IPS-18a (cell line): ENCODE results near the gene NRARP.

Experiments
- H3K27ac ChIP-seq: one replicate; pipeline ENCODE4 v1.5.1; 2013; ENCODE audit warnings: low read length
- H3K27me3 ChIP-seq: one replicate; pipeline ENCODE4 v1.6.1; 2013; ENCODE audit warnings: mild to moderate bottlenecking, low read length; ENCODE audit not compliant: control insufficient read depth, insufficient read depth
- H3K36me3 ChIP-seq: one replicate; pipeline ENCODE4 v1.6.1; 2013; ENCODE audit warnings: low read depth, low read length; ENCODE audit not compliant: control insufficient read depth
- H3K4me1 ChIP-seq: one replicate; pipeline ENCODE4 v1.6.1; 2013; ENCODE audit warnings: low read depth, low read length; ENCODE audit not compliant: control insufficient read depth
- H3K4me3 ChIP-seq: one replicate; pipeline ENCODE4 v1.5.1; 2013; ENCODE audit warnings: low read length
- H3K9ac ChIP-seq: one replicate; pipeline ENCODE4 v1.6.1; 2013; ENCODE audit warnings: mild to moderate bottlenecking, low read length, moderate library complexity
- H3K9me3 ChIP-seq: one replicate; pipeline ENCODE4 v1.6.1; 2013; ENCODE audit warnings: low read depth, low read length; ENCODE audit not compliant: control insufficient read depth

NRARP gene

GRCh38 chr9:137299938-137300337 is 2.1 kb downstream of the NRARP start:
- Histone ChIP-seq H3K27ac (no peak overlapping the region), H3K4me1 (peaks cover 37% of the 10 kb centered on the region), H3K36me3 (no peaks in the 10 kb centered on the region), H3K4me3 (peak overlapping the region; percentile 61), H3K27me3 (peaks cover 49% of the 10 kb centered on the region), H3K9ac (peak overlapping the region; percentile 46), H3K9me3 (no peaks in the 10 kb centered on the region)

DNA sequence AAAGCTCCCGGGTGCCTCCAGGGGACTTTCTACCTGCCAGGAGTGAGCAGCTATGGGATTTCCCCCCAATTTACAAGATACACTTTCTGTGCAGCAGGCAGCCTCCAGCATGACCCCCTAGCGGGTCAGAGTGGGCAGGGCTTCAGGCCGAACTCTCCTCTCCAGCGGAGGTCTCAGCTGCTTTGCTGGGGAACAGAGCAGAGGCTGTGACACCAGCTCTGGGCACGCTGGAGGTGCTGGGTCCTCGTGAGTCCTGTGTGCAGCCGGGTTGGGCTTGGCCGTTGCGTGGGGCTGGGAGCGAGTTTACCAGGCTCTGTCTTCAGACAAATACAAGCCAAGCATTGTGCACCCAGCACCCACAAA is 2.9 kb downstream of the NRARP start:
- Histone ChIP-seq H3K4me1 (peaks cover 37% of the 10 kb centered on the region), H3K9me3 (no peaks in the 10 kb centered on the region), H3K27me3 (peaks cover 56% of the 10 kb centered on the region), H3K36me3 (no peaks in the 10 kb centered on the region), H3K4me3 (peak overlapping the region; percentile 61), H3K9ac (no peak overlapping the region), H3K27ac (no peak overlapping the region)

GRCh38 chr9:137298401-137299202 is 3.5 kb downstream of the NRARP start:
- Histone ChIP-seq H3K27me3 (peaks cover 57% of the 10 kb centered on the region), H3K9ac (peak overlapping the region; percentile 17), H3K4me3 (peak overlapping the region; percentile 61), H3K27ac (no peak overlapping the region), H3K9me3 (no peaks in the 10 kb centered on the region), H3K4me1 (peaks cover 36% of the 10 kb centered on the region), H3K36me3 (no peaks in the 10 kb centered on the region)

GRCh38 chr9:137297966-137298365 is 4.1 kb downstream of the NRARP start:
- Histone ChIP-seq H3K4me3 (peak overlapping the region; percentile 61), H3K9me3 (no peaks in the 10 kb centered on the region), H3K27me3 (peaks cover 57% of the 10 kb centered on the region), H3K36me3 (no peaks in the 10 kb centered on the region), H3K9ac (peak overlapping the region; percentile 17), H3K27ac (no peak overlapping the region), H3K4me1 (peaks cover 30% of the 10 kb centered on the region)

- Histone ChIP-seq H3K9me3 (no peaks in the 10 kb centered on the region), H3K9ac (no peak overlapping the region), H3K4me3 (peak overlapping the region; percentile 52), H3K27me3 (peaks cover 53% of the 10 kb centered on the region), H3K27ac (no peak overlapping the region), H3K4me1 (peaks cover 28% of the 10 kb centered on the region), H3K36me3 (no peaks in the 10 kb centered on the region)
Measured at GRCh38 chr9:137296670-137297664, 5.1 kb downstream of the NRARP start.

GRCh38 chr9:137295849-137296669 is 6.0 kb downstream of the NRARP start:
- Histone ChIP-seq H3K36me3 (no peaks in the 10 kb centered on the region), H3K27me3 (peaks cover 53% of the 10 kb centered on the region), H3K4me3 (peak overlapping the region; percentile 52), H3K4me1 (peaks cover 28% of the 10 kb centered on the region), H3K9ac (no peak overlapping the region), H3K9me3 (no peaks in the 10 kb centered on the region), H3K27ac (no peak overlapping the region)

DNA sequence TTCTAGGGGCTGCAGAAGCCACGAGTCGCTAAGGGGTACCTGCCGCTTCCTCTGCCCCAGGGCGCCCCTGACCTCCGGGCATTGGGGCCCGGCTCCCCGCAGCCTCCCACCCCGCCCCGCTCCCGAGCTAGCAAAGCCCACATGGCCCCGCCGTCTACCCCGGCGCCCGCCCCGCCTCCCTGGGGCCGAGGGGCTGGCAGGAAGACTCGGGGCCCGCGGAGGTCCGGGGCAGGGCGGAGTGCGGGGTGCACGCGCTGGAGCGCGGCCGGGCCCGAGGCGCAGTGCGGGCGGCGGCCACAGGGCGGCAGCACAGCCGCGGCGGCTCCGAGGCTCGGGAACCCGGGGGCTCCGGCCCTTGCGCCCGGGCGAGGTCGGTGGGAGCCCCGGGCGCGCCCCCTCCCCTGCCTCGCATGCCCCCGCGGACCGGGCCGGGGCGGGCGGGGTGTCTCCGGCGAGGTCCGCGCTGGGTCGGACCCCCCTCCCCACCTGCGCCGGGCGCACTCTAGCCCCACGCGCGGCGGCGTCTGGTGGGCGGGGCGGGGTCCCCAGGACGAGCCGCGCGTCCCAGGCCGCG is 6.7 kb downstream of the NRARP start:
- Histone ChIP-seq H3K9me3 (no peaks in the 10 kb centered on the region), H3K27me3 (peaks cover 53% of the 10 kb centered on the region), H3K27ac (no peak overlapping the region), H3K4me3 (peak overlapping the region; percentile 31), H3K36me3 (no peaks in the 10 kb centered on the region), H3K9ac (no peak overlapping the region), H3K4me1 (peaks cover 28% of the 10 kb centered on the region)

- no peak overlapping the region for H3K27ac ChIP-seq
- H3K9ac ChIP-seq = no peak overlapping the region
- H3K4me1 ChIP-seq = peaks cover 26% of the 10 kb centered on the region
- H3K36me3 ChIP-seq = no peaks in the 10 kb centered on the region
- no peaks in the 10 kb centered on the region for H3K9me3 ChIP-seq
- peaks cover 53% of the 10 kb centered on the region for H3K27me3 ChIP-seq
- peak overlapping the region; percentile 31 for H3K4me3 ChIP-seq
Measured at GRCh38 chr9:137294681-137295237, 7.3 kb downstream of the NRARP start.

- peaks cover 53% of the 10 kb centered on the region for H3K27me3 ChIP-seq
- H3K4me1 ChIP-seq = peaks cover 24% of the 10 kb centered on the region
- no peaks in the 10 kb centered on the region for H3K36me3 ChIP-seq
- no peaks in the 10 kb centered on the region for H3K9me3 ChIP-seq
- H3K4me3 ChIP-seq = no peak overlapping the region
- H3K9ac ChIP-seq = no peak overlapping the region
- no peak overlapping the region for H3K27ac ChIP-seq
Measured at GRCh38 chr9:137294091-137294680, 7.9 kb downstream of the NRARP start.

DNA sequence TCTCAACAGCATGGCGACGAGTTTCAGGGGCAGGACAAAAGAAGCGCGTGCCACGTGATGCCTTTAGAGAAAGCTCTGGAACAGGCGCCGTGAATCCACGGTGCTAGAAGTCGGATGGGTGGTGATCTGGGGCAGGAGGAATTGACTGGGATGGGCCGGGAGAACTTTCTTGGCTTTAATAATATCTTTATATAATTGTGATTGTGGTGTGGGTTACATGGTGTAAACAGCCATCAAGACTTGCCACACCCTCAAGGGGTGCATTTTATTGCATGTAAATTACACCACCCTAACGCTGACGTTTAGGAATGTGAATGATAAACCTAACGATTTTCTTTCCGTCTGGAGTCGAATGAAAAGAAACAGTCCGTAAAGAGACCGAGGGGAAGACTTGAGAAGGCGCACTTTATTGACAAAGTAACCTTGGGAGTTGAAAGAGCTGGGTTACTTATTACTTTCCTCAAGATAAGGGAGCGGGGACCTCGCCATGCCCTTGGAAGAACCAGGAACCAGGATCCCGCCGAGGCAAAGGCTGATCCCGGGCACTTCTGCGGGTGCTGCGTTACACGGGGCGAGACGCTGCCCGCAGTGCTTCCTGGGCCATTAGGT is 8.5 kb downstream of the NRARP start:
- H3K27me3 ChIP-seq = peaks cover 49% of the 10 kb centered on the region
- peaks cover 18% of the 10 kb centered on the region for H3K4me1 ChIP-seq
- no peak overlapping the region for H3K9ac ChIP-seq
- no peak overlapping the region for H3K27ac ChIP-seq
- no peaks in the 10 kb centered on the region for H3K36me3 ChIP-seq
- no peak overlapping the region for H3K4me3 ChIP-seq
- no peaks in the 10 kb centered on the region for H3K9me3 ChIP-seq
